Activated CD4-positive, CD25-positive, alpha-beta regulatory T cell treated with anti-CD3 and anti-CD28 coated beads, Interleukin-2, amount 50 U/mL, for 72 hours (primary cell): ENCODE results near the gene GSKIP.

Experiments
- DNase-seq: peaks from one replicate; pipeline ENCODE4 v3.0.0; 2021

Gene GSKIP

DNA sequence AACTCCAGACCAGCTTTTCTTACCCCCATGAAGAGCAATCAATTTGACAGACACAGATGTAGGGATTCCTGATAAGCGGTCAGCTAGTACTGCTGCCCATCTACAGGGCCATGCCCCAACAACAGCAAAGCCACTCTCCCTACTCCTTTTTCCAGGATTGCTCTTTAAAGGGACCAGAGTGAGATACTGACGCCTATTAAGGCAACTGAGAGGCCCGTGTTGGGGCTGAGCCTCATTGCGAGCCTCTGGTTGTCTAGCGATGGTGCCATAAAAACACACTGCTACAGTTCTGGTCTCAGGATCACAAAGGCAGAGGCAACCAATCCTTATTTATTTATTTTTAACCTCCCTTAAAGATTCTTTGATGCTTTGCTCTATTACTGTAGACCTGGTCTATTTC is 59.7 kb downstream of the GSKIP start:
- DNase-seq: no peak

DNA sequence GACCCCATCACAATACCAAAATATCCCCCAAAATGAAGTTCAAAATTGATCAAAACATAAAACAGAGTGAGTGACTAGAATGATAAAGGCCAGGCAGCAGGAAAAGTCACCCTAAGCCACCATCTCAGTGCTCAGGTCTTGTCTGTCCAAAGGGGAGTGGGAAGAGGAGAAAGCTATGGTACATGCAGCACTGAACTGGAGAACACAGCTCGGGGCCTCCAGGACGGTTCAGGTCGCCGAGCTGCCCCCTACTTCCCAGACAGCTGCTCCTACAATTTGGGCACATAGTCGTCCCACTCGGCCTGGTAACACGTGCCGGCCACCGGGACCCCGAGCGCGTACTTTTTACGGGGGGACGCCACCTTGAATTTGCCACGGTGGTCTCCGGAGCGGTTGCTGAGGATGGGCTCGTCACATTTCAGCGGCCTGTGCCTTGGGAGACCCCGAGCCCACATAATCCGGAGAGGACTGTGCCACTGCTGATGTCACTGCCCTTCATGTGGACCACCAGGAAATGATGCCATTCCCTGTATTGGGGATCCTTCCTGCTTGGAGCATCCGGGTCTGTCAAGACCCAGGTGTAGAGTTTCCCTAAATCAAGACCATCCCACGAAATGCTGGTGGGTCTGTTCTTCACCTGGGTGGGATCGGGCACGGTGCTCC is 60.3 kb downstream of the GSKIP start:
- no peak for DNase-seq

DNA sequence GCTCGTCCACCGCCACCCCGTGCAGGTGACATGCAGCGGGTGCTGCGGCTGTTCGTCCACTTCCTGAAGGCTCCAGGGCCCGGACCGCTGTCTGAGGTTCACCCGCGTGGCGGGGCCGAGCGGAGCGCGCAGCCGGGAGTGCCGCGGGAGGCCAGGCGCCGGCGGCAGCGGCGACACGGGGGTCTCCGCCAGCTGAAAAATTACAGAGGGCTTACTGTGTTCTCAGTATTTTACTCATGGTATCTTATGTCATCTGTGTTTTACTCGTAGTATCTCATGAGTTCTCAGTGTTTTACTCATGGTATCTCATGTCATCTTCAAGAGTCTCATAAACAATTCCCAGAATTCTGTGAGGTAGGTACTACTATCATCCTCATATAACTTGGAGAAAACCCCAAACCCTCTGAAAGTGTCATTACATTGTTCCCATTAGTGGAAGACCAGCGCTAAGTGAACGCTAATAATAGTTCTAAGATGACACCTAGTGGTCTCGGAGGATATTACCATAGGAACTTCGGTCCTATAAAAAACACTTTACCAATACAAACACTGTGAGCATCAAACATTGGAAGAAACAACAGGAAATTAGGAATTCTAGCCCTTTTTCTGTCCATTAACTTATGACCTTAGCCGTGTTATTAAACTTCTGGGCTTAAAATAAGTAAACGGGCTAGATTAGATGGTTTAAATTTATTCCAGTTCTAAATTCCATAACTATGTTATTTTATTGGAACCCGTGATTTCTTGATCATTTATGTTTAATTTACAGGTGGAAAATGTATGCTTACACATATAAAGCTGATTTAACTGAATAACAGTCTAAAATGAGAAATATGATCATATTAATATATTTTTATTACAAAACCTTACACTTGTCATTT is 61.0 kb downstream of the GSKIP start:
- peak; percentile 45 for DNase-seq

DNA sequence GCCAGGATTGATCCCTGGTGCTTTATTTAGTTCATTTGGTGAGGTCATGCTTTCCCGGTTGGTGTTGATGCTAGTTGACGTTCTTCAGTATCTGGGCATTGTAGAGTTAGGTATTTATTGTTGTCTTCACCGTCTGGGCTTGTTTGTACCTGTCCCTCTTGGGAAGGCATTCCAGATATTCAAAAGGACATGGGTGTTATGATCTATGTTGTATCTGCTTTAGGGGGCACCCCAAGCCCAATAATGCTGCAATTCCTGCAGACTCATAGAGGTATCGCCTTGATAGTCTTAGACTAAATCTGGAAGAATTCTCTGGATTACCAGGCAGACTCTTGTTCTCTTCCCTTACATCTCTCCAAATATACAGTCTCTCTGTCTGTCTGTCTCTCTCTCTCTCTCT is 70.7 kb downstream of the GSKIP start:
- DNase-seq: no peak
